SW480 (cell line): ENCODE data around the gene CDC45.
"Not testable (repeated sequence)": the region's sequence is repeated elsewhere in the genome, so short reads cannot be mapped to it uniquely, and the experiment has no call there.

ENCODE experiments used
- DNase-seq: peaks from one replicate; pipeline ENCODE4 v3.0.0-alpha.2; 2016; ENCODE audit warnings: low spot score

Gene CDC45

DNA sequence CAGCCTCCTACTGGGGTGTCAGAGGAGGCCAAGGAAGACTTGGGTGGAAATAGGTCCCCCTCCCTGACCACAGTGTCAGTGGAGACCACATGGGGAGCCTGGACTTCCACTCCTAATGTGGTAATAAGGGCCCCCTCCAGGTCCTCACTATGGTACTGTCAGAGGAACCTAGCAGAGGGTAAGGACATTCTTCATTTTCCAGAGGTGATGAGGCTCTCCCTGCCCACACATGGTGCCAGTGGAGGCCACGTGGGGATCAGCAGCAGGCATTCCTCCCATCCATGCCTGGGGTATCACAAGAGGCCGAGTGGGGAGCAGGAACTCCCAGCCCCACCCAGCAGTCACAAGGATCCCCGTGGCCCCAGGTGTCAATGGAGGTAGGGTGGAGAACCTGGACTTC, 51.0 kb downstream of the CDC45 start:
- DNase-seq: no peak

DNA sequence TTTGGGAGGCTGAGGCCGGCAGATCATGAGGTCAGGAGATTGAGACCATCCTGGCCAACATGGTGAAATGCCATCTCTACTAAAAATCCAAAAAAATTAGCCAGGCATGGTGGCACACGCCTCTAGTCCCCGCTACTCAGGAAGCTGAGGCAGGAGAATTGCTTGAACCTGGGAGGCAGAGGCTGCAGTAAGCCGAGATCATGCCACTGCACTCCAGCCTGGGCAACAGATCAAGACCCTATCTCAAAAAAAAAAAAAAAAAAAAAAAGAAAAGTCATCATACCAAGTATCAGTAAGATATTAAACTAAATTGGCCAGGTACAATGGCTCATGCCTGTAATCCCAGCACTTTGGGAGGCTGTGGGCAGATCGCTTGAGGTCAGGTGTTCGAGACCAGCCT, 51.6 kb downstream of the CDC45 start:
- DNase-seq: not testable (repeated sequence)

DNA sequence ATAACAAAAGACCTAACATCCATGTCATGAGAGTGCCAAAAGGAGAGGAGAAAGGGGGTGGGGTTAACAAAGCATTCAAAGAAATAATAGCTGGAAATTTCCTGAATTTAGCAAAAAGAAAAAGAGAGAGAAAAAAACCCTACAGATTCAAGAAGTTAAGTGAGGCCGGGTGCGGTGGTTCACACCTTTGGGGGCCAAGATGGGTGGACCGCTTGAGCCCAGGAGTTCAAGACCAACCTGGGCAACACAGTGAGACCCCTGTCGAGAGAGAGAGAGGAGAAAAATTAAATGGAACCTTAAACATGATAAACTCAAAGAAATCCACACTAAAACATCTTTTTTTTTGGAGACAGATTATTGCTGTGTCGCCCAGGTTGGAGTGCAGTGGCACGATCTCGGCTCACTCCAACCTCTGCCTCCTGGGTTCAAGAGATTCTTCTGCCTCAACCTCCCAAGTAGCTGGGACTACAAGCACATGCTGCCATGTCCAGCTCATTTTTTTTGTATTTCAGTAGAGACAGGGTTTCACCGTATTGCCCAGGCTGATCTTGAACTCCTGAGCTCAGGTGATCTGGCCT, 53.4 kb downstream of the CDC45 start:
- DNase-seq: no peak

DNA sequence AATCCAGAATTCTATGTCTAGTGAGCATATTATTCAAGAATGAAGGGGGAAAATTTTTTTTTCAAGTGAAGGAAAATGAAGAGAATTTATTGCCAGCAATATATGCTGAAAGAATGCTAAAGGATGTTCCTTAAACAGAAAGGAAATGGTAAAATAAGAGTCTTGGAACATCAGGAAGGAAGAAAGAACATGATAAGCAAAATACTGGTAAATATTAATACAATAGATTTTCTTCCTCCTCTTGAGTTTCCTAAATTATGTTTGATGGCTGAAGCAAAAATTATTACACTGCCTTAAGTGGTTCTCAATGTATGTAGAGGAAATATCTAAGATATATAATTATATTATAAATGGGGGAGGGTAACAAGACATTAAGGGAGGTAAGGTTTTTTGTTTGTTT, 54.1 kb downstream of the CDC45 start:
- no peak for DNase-seq

DNA sequence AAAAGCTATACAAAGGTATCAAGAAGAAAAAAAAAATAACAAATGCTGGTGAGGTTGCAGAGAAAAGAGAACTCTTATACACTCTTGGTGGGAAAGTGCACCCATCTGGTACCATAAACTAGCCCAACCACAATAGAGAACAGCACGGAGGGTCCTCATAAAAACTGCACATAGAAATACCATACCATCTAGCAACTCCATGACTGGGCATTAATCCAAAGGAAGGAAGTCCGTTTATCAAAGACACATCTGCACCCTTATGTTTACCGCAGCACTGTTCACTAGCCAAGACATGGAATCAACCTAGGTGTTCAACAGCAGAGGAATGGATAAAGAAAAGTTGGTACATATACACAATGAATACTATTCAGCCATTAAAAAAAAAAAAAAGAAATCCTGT, 55.3 kb downstream of the CDC45 start:
- DNase-seq: no peak

DNA sequence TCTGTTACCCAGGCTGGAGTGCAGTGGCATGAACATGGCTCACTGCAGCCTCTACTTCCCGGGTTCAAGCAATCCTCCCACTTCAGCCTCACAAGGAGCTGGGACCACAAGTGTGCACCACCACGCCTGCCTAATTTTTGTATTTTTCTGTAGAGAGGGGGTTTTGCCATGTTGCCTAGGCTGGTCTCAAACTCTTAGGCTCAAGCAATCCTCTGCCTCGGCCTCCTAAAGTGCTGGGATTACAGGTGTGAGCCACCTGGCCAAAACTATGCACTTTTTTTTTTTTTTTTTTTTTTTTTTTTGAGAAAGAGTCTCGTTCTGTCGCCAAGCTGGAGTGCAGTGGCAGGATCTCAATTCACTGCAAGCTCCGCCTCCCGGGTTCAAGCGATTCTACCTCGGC, 56.8 kb downstream of the CDC45 start:
- no peak for DNase-seq

DNA sequence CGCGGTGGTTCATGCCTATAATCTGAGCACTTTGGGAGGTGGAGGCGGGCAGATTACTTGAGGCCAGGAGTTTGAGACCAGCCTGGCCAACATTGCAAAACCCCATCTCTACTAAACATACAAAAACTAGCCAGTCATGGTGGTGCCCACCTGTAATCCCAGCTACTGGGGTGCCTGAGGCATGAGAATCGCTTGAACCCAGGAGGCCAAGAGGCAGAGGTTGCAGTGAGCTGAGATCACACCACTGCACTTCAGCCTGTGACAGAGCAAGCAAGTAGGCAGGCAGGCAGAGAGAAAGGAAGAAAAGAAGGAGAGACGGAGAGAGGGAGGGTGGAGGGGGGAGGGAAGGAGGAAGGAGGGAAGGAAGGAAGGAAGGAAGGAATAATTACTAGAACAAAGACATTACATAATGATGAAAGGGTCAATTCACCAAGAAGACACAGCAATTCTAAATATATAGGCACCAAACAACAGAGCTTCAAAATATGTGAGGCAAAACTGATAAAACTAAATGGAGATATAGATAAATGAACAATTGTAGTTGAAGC, 58.3 kb downstream of the CDC45 start:
- DNase-seq: no peak

DNA sequence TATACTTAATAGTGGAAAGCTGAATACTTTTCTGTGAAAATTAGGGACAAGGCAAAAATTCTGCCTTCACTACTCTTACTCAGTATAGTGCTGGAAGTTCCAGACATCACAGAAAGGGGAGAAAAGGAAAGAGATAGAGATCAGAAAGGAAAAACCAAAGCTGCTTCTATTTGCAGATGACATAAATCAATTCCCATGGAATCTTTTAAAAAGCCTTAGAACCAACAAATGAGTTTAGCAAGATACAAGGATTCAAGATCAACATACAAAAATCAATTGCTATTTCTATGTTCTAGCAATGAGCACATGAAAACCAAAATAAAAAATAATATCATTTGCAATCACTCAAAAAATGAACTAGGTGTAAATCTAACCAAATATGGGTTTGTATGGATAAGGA, 60.7 kb downstream of the CDC45 start:
- no peak for DNase-seq

DNA sequence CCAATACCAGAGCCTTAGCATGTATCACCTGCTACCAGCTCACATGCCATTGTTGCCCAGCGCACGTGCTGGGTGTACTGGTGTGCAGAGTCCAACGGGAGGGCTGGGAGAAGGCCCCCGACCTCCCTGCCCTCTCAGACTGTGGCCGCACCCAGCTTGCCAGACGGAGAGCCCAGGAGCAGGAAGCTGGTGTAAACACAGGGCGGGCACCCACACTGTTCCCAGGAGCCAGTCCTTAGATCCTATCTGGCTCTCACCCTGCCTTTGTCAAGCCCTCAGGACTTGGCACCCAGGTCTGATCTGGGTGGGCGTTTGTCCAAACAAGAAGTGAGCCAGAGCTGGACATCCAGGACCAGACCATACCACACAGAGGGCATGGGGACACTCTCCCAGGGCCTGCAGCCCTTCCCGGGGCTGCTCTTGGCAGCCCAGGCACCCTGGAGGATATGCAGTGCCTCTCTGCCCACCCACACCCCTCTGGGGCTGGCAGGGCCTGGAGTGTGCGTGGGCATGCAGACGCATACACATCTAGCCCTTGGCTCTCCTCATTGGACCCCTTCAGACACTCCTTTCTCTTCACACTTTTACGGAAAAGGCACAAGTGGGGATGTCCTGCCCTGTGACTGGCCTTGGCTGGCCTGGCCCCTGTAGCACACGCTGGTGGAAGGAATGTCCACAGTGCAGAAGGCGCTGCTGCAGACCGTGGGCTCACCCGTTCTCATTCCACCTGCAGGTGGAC, 64.4 kb downstream of the CDC45 start:
- no peak for DNase-seq

DNA sequence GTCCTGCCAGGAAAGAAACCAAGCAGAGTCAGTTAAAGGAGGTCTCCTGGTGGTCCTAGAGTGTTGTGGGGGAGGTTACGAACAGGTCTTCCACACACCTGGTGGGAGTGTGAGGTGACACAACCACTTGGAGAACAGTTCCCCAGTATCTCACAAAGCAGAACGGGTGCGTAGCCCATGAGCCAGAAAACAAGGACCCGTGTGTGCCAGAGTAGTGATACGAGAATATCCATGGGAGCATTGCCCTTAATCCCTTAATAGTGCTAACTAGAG, 66.2 kb downstream of the CDC45 start:
- DNase-seq: no peak

DNA sequence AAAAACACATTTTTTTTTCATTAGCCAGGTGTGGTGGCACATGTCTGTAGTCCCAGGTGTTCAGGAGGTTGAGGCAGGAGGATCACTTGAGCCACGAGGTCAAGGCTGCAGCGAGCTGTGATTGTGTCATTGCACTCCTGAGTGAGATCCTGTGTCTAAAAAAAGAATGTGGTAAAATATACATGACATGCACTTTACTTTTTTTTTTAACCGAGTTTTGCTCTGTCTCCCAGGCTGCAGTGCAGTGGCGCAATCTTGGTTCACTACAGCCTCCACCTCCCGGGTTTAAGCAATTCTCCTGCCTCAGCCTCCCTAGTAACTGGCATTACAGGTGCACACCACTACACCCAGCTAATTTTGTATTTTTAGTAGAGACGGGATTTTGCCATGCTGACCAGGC, 67.0 kb downstream of the CDC45 start:
- DNase-seq: no peak

DNA sequence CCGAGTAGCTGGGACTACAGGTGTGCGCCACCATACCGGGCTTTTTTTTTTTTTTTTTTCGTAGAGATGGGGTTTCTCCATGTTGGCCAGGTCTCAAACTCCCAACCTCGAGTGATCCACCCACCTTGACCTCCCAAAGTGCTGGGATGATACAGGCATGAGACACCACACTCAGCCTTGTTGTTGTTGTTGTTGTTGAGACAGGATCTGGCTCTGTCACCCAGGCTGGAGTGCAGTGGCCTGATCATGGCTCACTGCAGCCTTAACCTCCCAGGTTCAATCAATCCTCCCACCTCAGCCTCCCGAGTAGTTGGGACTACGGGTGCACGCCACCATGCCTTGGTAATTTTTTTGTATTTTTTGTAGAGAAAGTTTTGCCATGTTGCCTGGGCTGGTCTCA, 67.9 kb downstream of the CDC45 start:
- DNase-seq: no peak

DNA sequence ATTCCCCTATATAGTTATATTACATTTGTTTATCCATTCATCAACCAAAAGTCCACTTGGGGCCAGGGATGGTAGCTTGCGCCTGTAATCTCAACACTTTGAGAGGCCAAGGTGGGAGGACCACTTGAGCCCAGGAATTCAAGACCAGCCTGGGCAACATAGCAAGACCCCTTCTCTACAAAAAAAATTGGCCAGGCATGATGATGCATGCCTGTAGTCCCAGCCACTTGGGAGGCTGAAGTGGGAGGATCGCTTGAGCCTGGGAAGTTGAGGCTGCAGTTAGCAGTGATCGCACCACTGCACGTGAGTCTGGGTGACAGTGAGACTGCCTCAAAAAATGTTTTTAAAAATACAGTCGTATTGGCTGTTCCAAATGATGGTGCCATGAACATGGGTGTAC, 68.7 kb downstream of the CDC45 start:
- not testable (repeated sequence) for DNase-seq

DNA sequence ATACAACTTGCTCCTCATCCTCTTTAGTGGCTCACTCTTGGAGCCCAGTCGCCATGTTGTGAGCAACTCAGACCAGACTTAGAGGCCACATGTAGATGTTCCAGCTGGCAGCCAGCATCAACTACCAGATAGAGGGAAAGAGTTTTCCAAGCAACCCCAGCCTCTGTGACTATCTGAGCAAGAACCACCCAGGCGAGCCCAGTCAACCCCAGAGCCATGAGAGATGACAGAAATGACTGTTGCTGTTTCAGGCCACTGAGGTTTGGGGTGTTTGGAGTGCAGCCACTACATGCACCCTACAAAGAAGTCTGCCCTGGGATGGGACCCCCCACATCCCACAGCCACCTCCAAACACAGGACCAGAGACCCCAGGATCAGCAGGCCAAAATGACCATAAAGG, 69.2 kb downstream of the CDC45 start:
- no peak for DNase-seq

DNA sequence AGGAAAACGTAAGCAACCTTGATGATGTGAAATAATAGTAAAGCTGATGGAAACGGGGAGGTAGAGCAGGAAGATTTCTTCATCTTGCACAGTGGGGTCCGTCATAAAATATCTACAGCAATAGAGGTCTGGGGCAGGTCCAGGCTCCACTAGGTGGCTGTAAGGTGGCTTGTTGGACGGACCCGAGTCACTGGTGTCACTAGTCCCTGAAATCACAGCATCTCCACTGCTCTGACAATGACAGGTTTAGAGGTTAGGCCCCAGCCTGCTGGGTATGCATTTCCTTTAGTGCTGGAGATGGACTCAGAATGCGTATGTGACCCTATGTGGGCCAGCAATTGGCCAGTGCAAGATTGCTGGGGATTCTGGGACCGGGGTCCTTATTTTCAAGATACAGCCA, 69.7 kb downstream of the CDC45 start:
- DNase-seq: no peak

DNA sequence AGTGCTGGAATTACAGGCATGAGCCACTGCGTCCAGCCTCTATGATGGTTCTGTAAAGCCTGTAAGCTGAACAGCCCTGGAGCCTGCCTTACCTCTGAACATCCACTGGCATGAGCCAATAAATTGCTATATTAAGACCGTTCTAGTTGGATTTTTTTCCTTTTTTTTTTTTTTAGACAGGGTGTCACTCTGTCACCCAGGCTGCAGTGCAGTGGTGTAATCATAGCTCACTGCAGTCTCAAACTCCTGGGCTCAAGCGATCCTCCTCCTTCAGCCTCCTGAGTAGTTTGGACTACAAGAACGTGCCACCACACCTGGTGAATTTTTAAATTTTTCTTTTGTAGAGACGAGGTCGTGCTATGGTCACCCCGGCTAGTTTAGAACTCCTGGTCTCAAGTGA, 70.7 kb downstream of the CDC45 start:
- no peak for DNase-seq

DNA sequence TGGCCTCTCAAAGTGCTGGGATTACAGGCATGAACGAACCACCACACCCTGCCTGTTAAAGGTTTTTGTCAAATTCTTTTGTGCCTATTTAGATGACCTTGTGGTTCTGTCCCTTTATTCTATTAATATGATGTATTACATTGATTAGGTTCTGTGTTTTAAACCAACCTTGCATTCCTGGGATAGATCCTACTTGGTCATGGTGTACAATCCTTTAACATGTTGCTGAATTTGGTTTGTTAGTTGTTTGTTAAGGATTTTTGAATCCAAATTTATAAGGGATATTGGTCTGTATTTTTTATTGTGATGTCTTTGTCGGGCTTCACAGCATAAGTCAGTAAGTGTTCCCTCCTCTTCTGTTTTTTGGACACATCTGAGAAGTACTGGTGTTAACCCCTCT, 73.5 kb downstream of the CDC45 start:
- DNase-seq: no peak

DNA sequence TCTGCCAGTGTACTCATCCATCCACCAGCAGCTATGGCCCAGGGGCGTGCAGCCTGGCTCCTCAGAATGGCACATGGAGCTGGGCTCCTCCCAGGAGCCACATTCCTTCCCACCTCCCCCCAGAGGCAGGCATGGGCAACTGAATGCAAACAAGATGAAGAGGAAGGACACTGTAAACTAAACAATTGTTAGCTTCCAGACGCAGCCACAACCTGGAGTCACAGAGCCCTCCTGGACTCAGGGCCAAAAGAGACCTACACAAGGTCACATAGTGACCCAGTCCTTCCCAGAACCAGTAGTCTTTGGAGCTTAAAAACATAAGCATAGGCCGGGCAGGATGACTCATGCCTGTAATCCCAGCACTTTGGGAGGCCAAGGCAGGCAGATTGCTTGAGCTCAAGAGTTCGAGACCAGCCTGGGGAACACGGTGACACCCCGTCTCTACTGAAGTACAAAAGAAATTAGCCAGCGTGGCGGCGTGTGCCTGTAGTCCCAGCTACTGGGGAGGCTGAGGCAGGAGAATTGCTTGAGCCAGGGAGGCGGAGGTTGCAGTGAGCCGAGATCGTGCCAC, 75.2 kb downstream of the CDC45 start:
- DNase-seq: peak; percentile 35

DNA sequence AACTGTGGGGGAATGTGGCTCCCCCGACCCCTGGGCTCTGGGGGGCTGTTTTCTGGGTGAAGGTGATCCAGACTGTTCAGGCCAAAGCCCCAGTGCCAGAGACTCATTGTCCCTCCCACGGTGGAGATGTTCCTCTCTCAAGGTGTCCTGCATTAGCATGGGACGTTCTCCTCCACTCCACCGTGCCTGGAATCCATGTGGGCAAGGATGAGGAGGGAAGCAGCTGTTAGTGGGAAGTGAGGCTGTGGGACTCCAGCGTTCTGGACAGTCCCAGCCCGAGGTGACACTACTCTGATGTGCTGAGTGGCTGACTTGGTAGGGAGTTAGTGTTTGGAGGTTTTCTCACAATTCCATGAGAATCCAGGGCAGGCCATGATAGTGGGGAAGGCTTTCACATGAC, 75.9 kb downstream of the CDC45 start:
- DNase-seq: no peak

DNA sequence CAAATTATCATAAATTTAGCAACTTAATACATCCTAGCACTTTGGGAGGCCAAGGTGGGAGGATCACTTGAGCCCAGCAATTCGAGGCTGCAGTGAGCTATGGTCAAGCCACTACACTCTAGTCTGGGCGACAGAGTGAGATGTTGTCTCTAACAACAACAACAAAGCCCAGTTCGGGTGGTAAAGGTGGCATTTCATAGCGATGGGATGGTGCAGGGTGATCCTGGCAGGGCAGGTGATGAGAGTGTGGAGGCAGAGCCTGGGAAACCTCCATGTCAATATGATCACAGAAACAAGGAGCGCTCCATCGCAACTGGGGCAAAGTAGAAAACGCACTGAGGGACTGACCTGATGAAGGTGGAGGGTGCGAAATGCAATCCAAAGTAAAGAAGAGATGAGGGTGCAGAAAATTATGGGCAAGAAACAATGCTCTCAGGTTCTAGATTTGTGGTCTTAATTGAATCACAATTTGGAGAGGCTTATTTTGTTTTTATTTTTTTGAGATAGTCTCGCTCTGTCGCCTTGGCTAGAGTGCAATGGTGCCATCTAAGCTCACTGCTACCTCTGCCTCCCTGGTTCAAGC, 77.3 kb downstream of the CDC45 start:
- DNase-seq: no peak

DNA sequence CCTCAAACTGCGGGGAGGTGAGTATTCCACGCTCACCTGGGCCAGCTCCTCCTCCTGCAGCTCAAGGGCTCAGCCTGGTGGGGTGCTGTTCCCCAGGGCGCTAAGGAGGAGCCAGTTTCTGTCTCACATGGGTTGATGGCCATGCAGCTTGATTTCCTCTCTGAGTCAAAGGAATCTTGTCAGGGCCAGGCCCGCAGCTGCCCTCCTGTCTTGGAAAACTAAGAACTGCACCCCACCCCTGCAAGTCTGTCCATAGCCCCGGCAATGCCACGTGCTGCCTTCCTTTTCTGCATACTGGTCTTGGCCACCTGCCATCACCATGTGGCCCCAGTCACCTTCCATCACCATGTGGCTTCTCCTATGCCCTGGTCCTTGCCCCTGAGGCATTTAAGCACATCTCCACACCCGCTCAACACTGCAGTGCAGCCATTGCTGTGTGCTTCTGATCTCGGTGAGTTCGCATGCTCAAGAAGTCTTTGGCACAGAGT, 79.6 kb downstream of the CDC45 start:
- DNase-seq: no peak

DNA sequence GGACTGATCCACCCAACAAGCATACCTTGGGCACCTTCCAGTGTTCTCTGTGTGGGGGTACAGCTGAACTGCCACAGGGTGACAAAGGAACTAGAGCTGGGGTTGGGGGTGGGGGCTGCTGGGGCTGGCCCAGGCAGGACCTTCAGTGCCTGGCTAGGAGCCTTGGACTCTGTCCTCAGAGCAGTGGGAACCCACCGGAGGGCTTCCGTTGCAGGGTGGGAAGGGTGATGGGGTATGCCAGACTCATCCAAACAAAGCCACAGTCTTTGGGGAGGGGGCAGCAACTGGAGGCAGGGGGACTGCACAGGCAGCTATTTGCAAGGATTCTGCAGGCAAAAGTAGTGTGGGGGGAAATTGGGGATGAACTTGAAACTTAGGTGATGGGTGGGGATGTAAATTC, 80.2 kb downstream of the CDC45 start:
- DNase-seq: no peak
